GM21717 (cell line): Measurements from ENCODE around the gene TSC22D4.
"Not testable (repeated sequence)": the region's sequence is repeated elsewhere in the genome, so short reads cannot be mapped to it uniquely, and the experiment has no call there.

Source experiments
- ATAC-seq: cut with Tn5 transposase; IDR thresholded peaks from one replicate; pipeline ENCODE4 v1.9.1; 2021; ENCODE audit warnings: mild to moderate bottlenecking, moderate library complexity; ENCODE audit not compliant: unreplicated experiment

The TSC22D4 gene

GRCh38 chr7:100478958-100479660 lies at the start of gene TSC22D4:
Gene TSC22D4 (minus strand): TSS chr7:100479214. CDS start chr7:100478038, 1,176 bp downstream.
- peak; percentile 47 for ATAC-seq

- ATAC-seq, result not testable (repeated sequence)
Measured at GRCh38 chr7:100528108-100528866, 49.3 kb upstream of the TSC22D4 start.

GRCh38 chr7:100523192-100523591 lies 44.2 kb upstream of the TSC22D4 start:
- not testable (repeated sequence) for ATAC-seq

- ATAC-seq, result not testable (repeated sequence)
Measured at GRCh38 chr7:100521909-100522593, 43.0 kb upstream of the TSC22D4 start.

GRCh38 chr7:100521076-100521475 lies 42.1 kb upstream of the TSC22D4 start:
- ATAC-seq, result no peak

- ATAC-seq, result no peak
Measured at GRCh38 chr7:100520138-100520537, 41.1 kb upstream of the TSC22D4 start.

GRCh38 chr7:100519580-100519979 lies 40.6 kb upstream of the TSC22D4 start:
- ATAC-seq, result no peak

- ATAC-seq, result no peak
Measured at GRCh38 chr7:100517305-100517704, 38.3 kb upstream of the TSC22D4 start.

- ATAC-seq, result no peak
Measured at GRCh38 chr7:100516135-100516812, 37.3 kb upstream of the TSC22D4 start.

- no peak for ATAC-seq
Measured at GRCh38 chr7:100515072-100515532, 36.1 kb upstream of the TSC22D4 start.

GRCh38 chr7:100513212-100513810 lies 34.3 kb upstream of the TSC22D4 start:
- no peak for ATAC-seq

- no peak for ATAC-seq
Measured at GRCh38 chr7:100510437-100511239, 31.6 kb upstream of the TSC22D4 start.

- no peak for ATAC-seq
Measured at GRCh38 chr7:100509231-100509630, 30.2 kb upstream of the TSC22D4 start.

- no peak for ATAC-seq
Measured at GRCh38 chr7:100506356-100506923, 27.4 kb upstream of the TSC22D4 start.

GRCh38 chr7:100504887-100505611 lies 26.0 kb upstream of the TSC22D4 start:
- ATAC-seq, result no peak

- not testable (repeated sequence) for ATAC-seq
Measured at GRCh38 chr7:100504031-100504430, 25.0 kb upstream of the TSC22D4 start.

- not testable (repeated sequence) for ATAC-seq
Measured at GRCh38 chr7:100500743-100501142, 21.7 kb upstream of the TSC22D4 start.

- no peak for ATAC-seq
Measured at GRCh38 chr7:100496509-100496908, 17.5 kb upstream of the TSC22D4 start.
